Fibroblast of upper back skin (primary cell): ENCODE measurements around the gene TDRD6.
"Not testable (repeated sequence)": the region's sequence is repeated elsewhere in the genome, so short reads cannot be mapped to it uniquely, and the experiment has no call there.

Source experiments
- DNase-seq: peaks from one replicate; pipeline ENCODE4 v3.0.0-alpha.2; 2013

The TDRD6 gene

GRCh38 chr6:46687619-46688097 is at the start of gene TDRD6:
TSS of gene TDRD6 (plus strand) at chr6:46687885. CDS start at chr6:46688129, 244 bp downstream.
- no peak for DNase-seq

- no peak for DNase-seq
Observed at GRCh38 chr6:46637933-46638332, 49.8 kb upstream of the TDRD6 start.

GRCh38 chr6:46638650-46639049 is 49.0 kb upstream of the TDRD6 start:
- no peak for DNase-seq

- DNase-seq = no peak
Observed at GRCh38 chr6:46642928-46643751, 44.5 kb upstream of the TDRD6 start.

GRCh38 chr6:46645265-46645664 is 42.4 kb upstream of the TDRD6 start:
- no peak for DNase-seq

- DNase-seq = not testable (repeated sequence)
Observed at GRCh38 chr6:46648108-46648507, 39.6 kb upstream of the TDRD6 start.

GRCh38 chr6:46648869-46649492 is 38.7 kb upstream of the TDRD6 start:
- DNase-seq = no peak

GRCh38 chr6:46651006-46651405 is 36.7 kb upstream of the TDRD6 start:
- DNase-seq = no peak

GRCh38 chr6:46651816-46652215 is 35.9 kb upstream of the TDRD6 start:
- no peak for DNase-seq

GRCh38 chr6:46652232-46652602 is 35.5 kb upstream of the TDRD6 start:
- no peak for DNase-seq

- peak; percentile 67 for DNase-seq
Observed at GRCh38 chr6:46652603-46653438, 34.9 kb upstream of the TDRD6 start, which contains the start of the genes CYP39A1 and SLC25A27. TSS of gene CYP39A1 (minus strand) at chr6:46652818. CDS start at chr6:46652582, 236 bp downstream. TSS of gene SLC25A27 (plus strand) at chr6:46652975. CDS start at chr6:46653193, 218 bp downstream.

- DNase-seq = no peak
Observed at GRCh38 chr6:46653439-46654195, 34.1 kb upstream of the TDRD6 start.

GRCh38 chr6:46655803-46656202 is 31.9 kb upstream of the TDRD6 start:
- DNase-seq = no peak

- DNase-seq = no peak
Observed at GRCh38 chr6:46657642-46658041, 30.0 kb upstream of the TDRD6 start.

- DNase-seq = no peak
Observed at GRCh38 chr6:46661483-46661882, 26.2 kb upstream of the TDRD6 start.

GRCh38 chr6:46667377-46667776 is 20.3 kb upstream of the TDRD6 start:
- DNase-seq = no peak

GRCh38 chr6:46674410-46674809 is 13.3 kb upstream of the TDRD6 start:
- no peak for DNase-seq

GRCh38 chr6:46676604-46677313 is 10.9 kb upstream of the TDRD6 start:
- DNase-seq = no peak

- peak; percentile 2 for DNase-seq
Observed at GRCh38 chr6:46677314-46677654, 10.4 kb upstream of the TDRD6 start.

- peak; percentile 41 for DNase-seq
Observed at GRCh38 chr6:46684771-46685170, 2.9 kb upstream of the TDRD6 start.

- no peak for DNase-seq
Observed at GRCh38 chr6:46688117-46688965, 656 bp downstream of the TDRD6 start.
